K562 (cell line): ENCODE data around the gene ATP5PB. TPM values are rescaled to one million over a fixed set of nuclear protein-coding genes. Genes with fewer than 3 reads are reported as not detected.

Source experiments
- CCAR2 ChIP-seq: fragments of 200-400 bp; formaldehyde crosslinking; IDR thresholded peaks from 2 replicates; pipeline ENCODE4 v1.6.1; 2017; ENCODE audit warnings: mild to moderate bottlenecking, low read depth, low read length
- CREB3 ChIP-seq: fragments of 450-650 bp; conservative IDR thresholded peaks from 2 replicates; pipeline ENCODE4 v1.6.1; 2016; ENCODE audit warnings: missing genetic modification characterization, low read depth, mild to moderate bottlenecking, missing compliant biosample characterization, moderate library complexity
- CREB5 ChIP-seq: fragments of 250-450 bp; sonication (Bioruptor Pico); IDR thresholded peaks from 2 replicates; pipeline ENCODE4 v1.5.0; 2020; ENCODE audit warnings: mild to moderate bottlenecking
- EP300 ChIP-seq: IDR thresholded peaks from 2 replicates; pipeline ENCODE4 v1.6.1; 2012; ENCODE audit warnings: low read length, improper control_type of control experiment
- ERF ChIP-seq: fragments of 450-650 bp; formaldehyde crosslinking; IDR thresholded peaks from 2 replicates; pipeline ENCODE4 v1.4.0; 2020; ENCODE audit warnings: mild to moderate bottlenecking, mixed read lengths
- FOXP4 ChIP-seq: sonication (generic); formaldehyde crosslinking; IDR thresholded peaks from 2 replicates; pipeline ENCODE4 v1.8.0; 2022; ENCODE audit warnings: mild to moderate bottlenecking, missing genetic modification reagents, borderline replicate concordance
- GTF2A2 ChIP-seq: IDR thresholded peaks from 2 replicates; pipeline ENCODE4 v1.6.1; 2016; ENCODE audit warnings: mild to moderate bottlenecking, missing genetic modification characterization, missing compliant biosample characterization
- GTF2B ChIP-seq: IDR thresholded peaks from 2 replicates; pipeline ENCODE4 v1.6.1; 2011; ENCODE audit not compliant: insufficient read length; ENCODE audit errors: extremely low read depth
- NCOA1 ChIP-seq: fragments of 450-650 bp; IDR thresholded peaks from 2 replicates; pipeline ENCODE4 v1.6.1; 2016; ENCODE audit warnings: low read depth
- PBX2 ChIP-seq, 2 experiments: IDR thresholded peaks in 1 of 2; conservative IDR thresholded peaks in 1 of 2; 2 replicates each; pipeline ENCODE4 v1.6.1; 2016; ENCODE audit warnings: low read depth in 2 of 2, mild to moderate bottlenecking in 1 of 2, missing compliant biosample characterization in 1 of 2, missing genetic modification characterization in 1 of 2, moderate library complexity in 1 of 2
- TCF15 ChIP-seq: fragments of 250-450 bp; sonication (Bioruptor Pico); IDR thresholded peaks from 2 replicates; pipeline ENCODE4 v1.8.0; 2022; ENCODE audit warnings: moderate library complexity, mild to moderate bottlenecking, inconsistent platforms
- THAP7 ChIP-seq: fragments of 250-450 bp; sonication (Bioruptor Pico); IDR thresholded peaks from 2 replicates; pipeline ENCODE4 v1.5.0; 2021
- TRIM28 ChIP-seq: fragments of 450-650 bp; IDR thresholded peaks from 2 replicates; pipeline ENCODE4 v1.6.1; 2017
- YY1 ChIP-seq, 3 experiments: IDR thresholded peaks; 2 replicates each; pipeline ENCODE4 v1.6.1; 2011; ENCODE audit warnings: low read length in 2 of 3, mild to moderate bottlenecking in 2 of 3, moderate library complexity in 2 of 3, borderline replicate concordance in 1 of 3, control low read depth in 1 of 3, low read depth in 1 of 3; ENCODE audit not compliant: insufficient read depth in 3 of 3, insufficient replicate concordance in 2 of 3, control insufficient read depth in 1 of 3, insufficient read length in 1 of 3; ENCODE audit errors: extremely low read depth in 1 of 3
- ZNF217 ChIP-seq: sonication (generic); formaldehyde crosslinking; IDR thresholded peaks from 2 replicates; pipeline ENCODE4 v1.8.0; 2022; ENCODE audit warnings: mild to moderate bottlenecking, missing genetic modification reagents
- ZNF282 ChIP-seq: sonication (generic); formaldehyde crosslinking; IDR thresholded peaks from 2 replicates; pipeline ENCODE4 v1.8.1; 2023; ENCODE audit warnings: missing genetic modification reagents
- ZNF717 ChIP-seq: fragments of 250-450 bp; sonication (Bioruptor Pico); IDR thresholded peaks from 2 replicates; pipeline ENCODE4 v1.5.0; 2021
- polyA plus RNA-seq, 8 experiments: library from polyadenylated mRNA; depleted of rRNA in 4 of 8; stranded (reverse) in 5 of 8; unstranded in 3 of 8; fragments of >200 nt; fragmentation: Nextera tagmentation in 2 of 8; fragmentation: Illumina TruSeq in 1 of 8; extraction: Ambion mirVana in 2 of 8; extraction: Trizol in 1 of 8; gene quantifications; 2 replicates each; pipeline versions ENCODE4 v1.2.1 to v1.2.3, GENCODE V29; 2011 to 2014; ENCODE audit warnings: inconsistent platforms in 1 of 8, missing spikeins in 1 of 8
- total RNA-seq, 7 experiments: library from RNA; depleted of rRNA in 6 of 7; stranded (reverse); fragments of >200 nt in 6 of 7; fragmentation: Illumina TruSeq in 2 of 7; extraction: Trizol in 2 of 7; gene quantifications; 2 replicates each; pipeline versions ENCODE4 v1.2.1 to v1.2.3, GENCODE V29; 2011 to 2021; ENCODE audit warnings: low replicate concordance in 1 of 7

ATP5PB gene
- total and polyA plus RNA-seq, 9 of the 15 experiments (the other 6 are each of a cell fraction or from before 2014, with no cell fraction given) = 651 to 2,735 (median 1,061) TPM

GRCh38 chr1:111503585-111504060 lies 54.4 kb downstream of the ATP5PB start, which contains the start of the genes ADORA3 and TMIGD3 (continued):
- TF ChIP-seq ERF = peak; percentile 92; the same call in 1 of the 2 replicates
- no peak for TF ChIP-seq ZNF217
- TF ChIP-seq NCOA1 = no peak
- no peak for TF ChIP-seq CREB5 (CRISPR knock-in tag)
- TF ChIP-seq FOXP4 = no peak
- TF ChIP-seq ZNF282 = no peak
- no peak for TF ChIP-seq GTF2B
- no peak for TF ChIP-seq PBX2 (CRISPR knock-in tag; IDR thresholded peaks at IDR 0.05; ENCODE audit: low read depth)
- TF ChIP-seq PBX2 (tag; conservative IDR thresholded peaks at IDR 0.05; ENCODE audit: low read depth) = no peak
- TF ChIP-seq TRIM28 = no peak
- no peak for TF ChIP-seq GTF2A2 (tag)
- TF ChIP-seq EP300 = 0 out of 2 replicates have a peak, but pooled peaks have one; percentile 7
- peak; percentile 55; the same call in 1 of the 2 replicates for TF ChIP-seq CREB3 (tag)
- TF ChIP-seq THAP7 (CRISPR knock-in tag) = no peak
- no peak for TF ChIP-seq CCAR2
- no peak for TF ChIP-seq TCF15 (CRISPR knock-in tag)
- no peak for TF ChIP-seq YY1 (IDR thresholded peaks at IDR 0.05; ENCODE audit: borderline replicate concordance in 1 of 3, control insufficient read depth in 1 of 3, extremely low read depth in 1 of 3, insufficient read depth in 3 of 3, insufficient read length in 1 of 3, insufficient replicate concordance in 2 of 3, low read depth in 1 of 3, low read length in 2 of 3)
- no peak for TF ChIP-seq ZNF717 (CRISPR knock-in tag)
